Astrocyte of the cerebellum (primary cell): Measurements from ENCODE around the gene F5.

Experiments used
- DNase-seq: peaks from one replicate; pipeline ENCODE4 v3.0.0-alpha.2; 2011; ENCODE audit warnings: low read depth
- H3K4me3 ChIP-seq: 2 replicates; pipeline ENCODE4 v1.5.1; 2011; ENCODE audit warnings: mild to moderate bottlenecking, low read depth, low read length, moderate library complexity
- in situ Hi-C: cut with HindIII; loops from 2 replicates; pipeline ENCODE4 v1.10.0; 2017; ENCODE audit warnings: low sequenced_read_pairs
- TF ChIP-seq, protein P1 (sequence below): IDR thresholded peaks from 2 replicates; pipeline ENCODE4 v1.5.1; 2012; ENCODE audit warnings: low read length, low read depth, moderate library complexity, mild to moderate bottlenecking; ENCODE audit errors: missing control alignments

The F5 gene

DNA sequence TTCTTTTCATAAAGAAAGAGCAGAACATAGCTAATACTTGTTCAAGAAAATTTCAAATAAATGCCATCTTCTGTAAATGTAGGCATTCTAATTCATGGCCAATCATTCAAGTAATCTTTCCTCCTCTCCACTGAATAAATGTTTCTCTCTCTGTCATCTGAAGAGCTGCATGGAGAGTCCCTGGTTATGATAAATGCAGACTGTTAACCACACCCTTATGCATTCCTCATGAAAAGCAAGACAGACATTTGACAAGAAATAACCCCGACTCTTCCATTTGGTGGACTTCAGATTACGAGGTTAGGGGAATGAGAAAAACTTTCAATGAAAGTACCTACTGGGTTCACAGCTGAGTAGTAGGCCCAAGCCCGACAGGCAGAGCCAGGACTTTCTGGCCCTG is 55.8 kb downstream of the F5 start:
- H3K4me3 ChIP-seq: no peak overlapping the region
- in situ Hi-C loops: no loop called here
- DNase-seq: no peak
- TF ChIP-seq, protein P1, sequence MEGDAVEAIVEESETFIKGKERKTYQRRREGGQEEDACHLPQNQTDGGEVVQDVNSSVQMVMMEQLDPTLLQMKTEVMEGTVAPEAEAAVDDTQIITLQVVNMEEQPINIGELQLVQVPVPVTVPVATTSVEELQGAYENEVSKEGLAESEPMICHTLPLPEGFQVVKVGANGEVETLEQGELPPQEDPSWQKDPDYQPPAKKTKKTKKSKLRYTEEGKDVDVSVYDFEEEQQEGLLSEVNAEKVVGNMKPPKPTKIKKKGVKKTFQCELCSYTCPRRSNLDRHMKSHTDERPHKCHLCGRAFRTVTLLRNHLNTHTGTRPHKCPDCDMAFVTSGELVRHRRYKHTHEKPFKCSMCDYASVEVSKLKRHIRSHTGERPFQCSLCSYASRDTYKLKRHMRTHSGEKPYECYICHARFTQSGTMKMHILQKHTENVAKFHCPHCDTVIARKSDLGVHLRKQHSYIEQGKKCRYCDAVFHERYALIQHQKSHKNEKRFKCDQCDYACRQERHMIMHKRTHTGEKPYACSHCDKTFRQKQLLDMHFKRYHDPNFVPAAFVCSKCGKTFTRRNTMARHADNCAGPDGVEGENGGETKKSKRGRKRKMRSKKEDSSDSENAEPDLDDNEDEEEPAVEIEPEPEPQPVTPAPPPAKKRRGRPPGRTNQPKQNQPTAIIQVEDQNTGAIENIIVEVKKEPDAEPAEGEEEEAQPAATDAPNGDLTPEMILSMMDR: no peak

DNA sequence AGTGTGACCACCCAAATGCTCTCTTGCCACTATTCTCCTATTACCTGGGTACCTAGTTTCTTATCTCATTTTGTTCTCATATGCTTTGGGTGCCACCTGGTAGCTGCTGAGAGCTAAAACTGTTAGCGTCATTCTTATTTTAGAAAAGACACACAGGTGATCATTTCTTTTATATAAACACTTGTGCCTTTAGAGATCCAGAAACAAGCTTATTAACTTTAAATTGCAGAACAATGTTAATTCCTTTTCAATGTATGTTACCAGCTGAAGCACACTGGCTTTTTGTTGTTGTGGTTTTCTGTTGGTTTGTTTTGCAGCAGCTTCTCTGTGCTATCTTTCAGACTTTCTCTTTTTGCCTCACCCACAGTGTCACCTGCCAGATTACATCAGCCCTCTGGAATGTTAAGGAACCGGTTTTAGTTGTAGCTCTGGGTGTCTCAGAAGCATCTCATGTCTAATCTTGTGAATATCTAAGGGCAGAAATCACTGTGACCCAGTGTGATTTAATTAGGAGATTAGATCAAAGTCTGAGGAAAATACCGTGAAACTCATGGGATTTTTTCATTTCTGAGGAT is 57.1 kb downstream of the F5 start:
- TF ChIP-seq, protein P1: no peak
- in situ Hi-C loops: loop anchor here (5.0 kb wide), 1 partner anchor 33 kb away; no protein-coding TSS in a partner anchor
- DNase-seq: no peak
- H3K4me3 ChIP-seq: no peak overlapping the region

GRCh38 chr1:169528215-169529067 is 57.8 kb downstream of the F5 start:
- no peak for DNase-seq
- TF ChIP-seq, protein P1: no peak
- in situ Hi-C loops: loop anchor here (5.0 kb wide), 1 partner anchor 34 kb away; no protein-coding TSS in a partner anchor
- H3K4me3 ChIP-seq: no peak overlapping the region

GRCh38 chr1:169527451-169528214 is 58.6 kb downstream of the F5 start:
- in situ Hi-C loops: loop anchor here (5.0 kb wide), 1 partner anchor 35 kb away; no protein-coding TSS in a partner anchor
- TF ChIP-seq, protein P1: no peak
- no peak for DNase-seq
- no peak overlapping the region for H3K4me3 ChIP-seq

DNA sequence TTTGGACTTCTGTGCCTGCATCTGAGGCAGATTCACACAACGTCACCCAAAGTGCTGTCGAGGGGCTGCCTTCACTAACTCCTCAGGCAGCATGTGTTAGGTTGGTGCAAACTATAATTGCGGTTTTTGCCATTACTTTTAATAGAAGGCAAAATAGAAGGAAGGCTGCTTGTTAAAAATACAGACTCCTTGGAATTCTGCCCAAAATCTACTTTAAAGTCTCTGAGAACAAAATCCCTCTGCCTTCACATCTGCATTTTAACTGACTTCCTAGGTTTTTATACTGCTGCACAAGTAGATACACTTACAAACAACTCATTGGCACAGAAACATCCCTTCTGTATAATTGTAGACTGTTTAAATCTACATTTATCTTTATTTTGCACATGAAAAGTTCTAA is 59.3 kb downstream of the F5 start:
- in situ Hi-C loops: loop anchor here (5.0 kb wide), 1 partner anchor 35 kb away; no protein-coding TSS in a partner anchor
- no peak overlapping the region for H3K4me3 ChIP-seq
- no peak for DNase-seq
- TF ChIP-seq, protein P1: no peak

- TF ChIP-seq, protein P1: no peak
- DNase-seq: no peak
- in situ Hi-C loops: loop anchor here (5.0 kb wide), 1 partner anchor 36 kb away; no protein-coding TSS in a partner anchor
- H3K4me3 ChIP-seq: no peak overlapping the region
Measured at GRCh38 chr1:169526120-169526832, 60.0 kb downstream of the F5 start.
